Measurements from ENCODE around the gene CREB3.

CREB3 gene

GRCh38 chr9:35748242-35748857 lies 15.9 kb downstream of the CREB3 start:
- no peak for DNase-seq (ENCODE audit: low read depth in 2 of 3, low spot score in 1 of 3)

- peak in 2 of 3 donors; percentile 54 to 71 for DNase-seq (ENCODE audit: low read depth in 2 of 3, low spot score in 1 of 3)
Observed at GRCh38 chr9:35748858-35749514, 16.5 kb downstream of the CREB3 start, which contains the start of the genes GBA2 and RGP1. TSS of gene GBA2 (minus strand) at chr9:35749228. CDS start at chr9:35748704, 524 bp downstream. TSS of gene RGP1 (plus strand) at chr9:35749287. CDS start at chr9:35749756, 469 bp downstream.

GRCh38 chr9:35749515-35750255 lies 17.2 kb downstream of the CREB3 start:
- peak in 2 of 3 donors; percentile 25 to 34 for DNase-seq (ENCODE audit: low read depth in 2 of 3, low spot score in 1 of 3)

- no peak for DNase-seq (ENCODE audit: low read depth in 2 of 3, low spot score in 1 of 3)
Observed at GRCh38 chr9:35750256-35750531, 17.7 kb downstream of the CREB3 start.

GRCh38 chr9:35753466-35753865 lies 21.0 kb downstream of the CREB3 start:
- no peak for DNase-seq (ENCODE audit: low read depth in 2 of 3, low spot score in 1 of 3)

- DNase-seq (ENCODE audit: low read depth in 2 of 3, low spot score in 1 of 3), result no peak
Observed at GRCh38 chr9:35754264-35754663, 21.8 kb downstream of the CREB3 start, which contains the start of gene MSMP. TSS of gene MSMP (minus strand) at chr9:35754276. CDS start at chr9:35754129, 147 bp downstream.

GRCh38 chr9:35755071-35755470 lies 22.6 kb downstream of the CREB3 start:
- DNase-seq (ENCODE audit: low read depth in 2 of 3, low spot score in 1 of 3), result no peak

- peak; percentile 70 to 79 (median 78) for DNase-seq (ENCODE audit: low read depth in 2 of 3, low spot score in 1 of 3)
Observed at GRCh38 chr9:35756275-35757225, 24.1 kb downstream of the CREB3 start.

GRCh38 chr9:35757226-35757891 lies 24.9 kb downstream of the CREB3 start:
- DNase-seq (ENCODE audit: low read depth in 2 of 3, low spot score in 1 of 3), result peak in 1 of 3 donors; percentile 14

- DNase-seq (ENCODE audit: low read depth in 2 of 3, low spot score in 1 of 3), result no peak
Observed at GRCh38 chr9:35757892-35758275, 25.4 kb downstream of the CREB3 start.

GRCh38 chr9:35758475-35759050 lies 26.1 kb downstream of the CREB3 start:
- no peak for DNase-seq (ENCODE audit: low read depth in 2 of 3, low spot score in 1 of 3)

GRCh38 chr9:35759795-35760194 lies 27.3 kb downstream of the CREB3 start:
- DNase-seq (ENCODE audit: low read depth in 2 of 3, low spot score in 1 of 3), result no peak

- no peak for DNase-seq (ENCODE audit: low read depth in 2 of 3, low spot score in 1 of 3)
Observed at GRCh38 chr9:35760651-35761050, 28.2 kb downstream of the CREB3 start.

- no peak for DNase-seq (ENCODE audit: low read depth in 2 of 3, low spot score in 1 of 3)
Observed at GRCh38 chr9:35763181-35763580, 30.7 kb downstream of the CREB3 start.

- DNase-seq (ENCODE audit: low read depth in 2 of 3, low spot score in 1 of 3), result no peak
Observed at GRCh38 chr9:35763803-35764202, 31.3 kb downstream of the CREB3 start.

GRCh38 chr9:35766997-35767396 lies 34.5 kb downstream of the CREB3 start:
- DNase-seq (ENCODE audit: low read depth in 2 of 3, low spot score in 1 of 3), result no peak

GRCh38 chr9:35767458-35767857 lies 35.0 kb downstream of the CREB3 start:
- DNase-seq (ENCODE audit: low read depth in 2 of 3, low spot score in 1 of 3), result no peak

- no peak for DNase-seq (ENCODE audit: low read depth in 2 of 3, low spot score in 1 of 3)
Observed at GRCh38 chr9:35769763-35770162, 37.3 kb downstream of the CREB3 start.

- no peak for DNase-seq (ENCODE audit: low read depth in 2 of 3, low spot score in 1 of 3)
Observed at GRCh38 chr9:35771075-35771433, 38.6 kb downstream of the CREB3 start.

- DNase-seq (ENCODE audit: low read depth in 2 of 3, low spot score in 1 of 3), result no peak
Observed at GRCh38 chr9:35771534-35771933, 39.1 kb downstream of the CREB3 start.

All from stimulated activated CD4-positive, alpha-beta T cell treated with anti-CD3 and anti-CD28 coated beads, Interleukin-12 subunit alpha, Interleukin-12 subunit beta, amount 100 ng/mL, for 48 hours (primary cell).